Urinary bladder (tissue), 2 donors: ENCODE measurements around the gene DDB1. TPM values are rescaled to one million over a fixed set of nuclear protein-coding genes. Genes with fewer than 3 reads are reported as not detected.

Experiments
- polyA plus RNA-seq: library from polyadenylated mRNA; stranded (reverse); fragments of 200-250 nt; gene quantifications from one replicate; pipeline ENCODE4 v1.2.3, GENCODE V29; 2013
- total RNA-seq: library from RNA; depleted of rRNA; stranded (reverse); fragments of >200 nt; gene quantifications from one replicate; pipeline ENCODE4 v1.2.3, GENCODE V29; 2014
- donor health status: healthy.

Gene DDB1
- total and polyA plus RNA-seq, 2 donors = 109 to 136 TPM

Other genes with a start within 250 kb of the DDB1 start
- gene CD5, start 230.6 kb downstream of the DDB1 start, total RNA-seq = not detected
- gene CD5, start 230.6 kb downstream of the DDB1 start, polyA plus RNA-seq = 0.62 TPM
- gene VPS37C, start 171.7 kb downstream of the DDB1 start, total RNA-seq = 8.6 TPM
- 23.5 TPM for gene VPS37C, start 171.7 kb downstream of the DDB1 start, polyA plus RNA-seq
- gene PGA3, start 129.6 kb downstream of the DDB1 start, total RNA-seq = 1.3 TPM
- 0.60 TPM for gene PGA3, start 129.6 kb downstream of the DDB1 start, polyA plus RNA-seq
- 1.2 TPM for gene PGA4, start 110.8 kb downstream of the DDB1 start, total RNA-seq
- gene PGA4, start 110.8 kb downstream of the DDB1 start, polyA plus RNA-seq = 1.1 TPM
- 0.69 TPM for gene PGA5, start 91.9 kb downstream of the DDB1 start, total RNA-seq
- 0.38 TPM for gene PGA5, start 91.9 kb downstream of the DDB1 start, polyA plus RNA-seq
- gene VWCE, start 37.8 kb downstream of the DDB1 start, total RNA-seq = 0.63 TPM
- 0.67 TPM for gene VWCE, start 37.8 kb downstream of the DDB1 start, polyA plus RNA-seq
- 8.3 TPM for gene TKFC, start 123 bp upstream of the DDB1 start, total RNA-seq
- gene TKFC, start 123 bp upstream of the DDB1 start, polyA plus RNA-seq = 27.6 TPM
- gene CYB561A3, start 28.8 kb upstream of the DDB1 start, total RNA-seq = 19.6 TPM
- gene CYB561A3, start 28.8 kb upstream of the DDB1 start, polyA plus RNA-seq = 34.9 TPM
- gene TMEM138, start 29.3 kb upstream of the DDB1 start, total RNA-seq = 25.5 TPM
- gene TMEM138, start 29.3 kb upstream of the DDB1 start, polyA plus RNA-seq = 34.3 TPM
- gene TMEM216, start 59.5 kb upstream of the DDB1 start, total RNA-seq = 20.5 TPM
- 17.4 TPM for gene TMEM216, start 59.5 kb upstream of the DDB1 start, polyA plus RNA-seq
- gene CPSF7, start 96.9 kb upstream of the DDB1 start, total RNA-seq = 32.9 TPM
- gene CPSF7, start 96.9 kb upstream of the DDB1 start, polyA plus RNA-seq = 61.1 TPM
- gene SDHAF2, start 97.0 kb upstream of the DDB1 start, total RNA-seq = 36.6 TPM
- 40.7 TPM for gene SDHAF2, start 97.0 kb upstream of the DDB1 start, polyA plus RNA-seq
- gene LRRC10B, start 175.6 kb upstream of the DDB1 start, total RNA-seq = not detected
- 2.7 TPM for gene LRRC10B, start 175.6 kb upstream of the DDB1 start, polyA plus RNA-seq
- gene SYT7, start 248.0 kb upstream of the DDB1 start, total RNA-seq = 1.1 TPM
- 2.6 TPM for gene SYT7, start 248.0 kb upstream of the DDB1 start, polyA plus RNA-seq